HepG2 (cell line): ENCODE measurements around the gene CAND1. TPM values are rescaled to one million over a fixed set of nuclear protein-coding genes. Genes with fewer than 3 reads are reported as not detected.

Experiments
- EHMT2 ChIP-seq: fragments of 200-600 bp; sonication (generic); IDR thresholded peaks from 2 replicates; pipeline ENCODE4 v1.7.0; 2017; ENCODE audit warnings: antibody characterized with exemption, low read depth, low read length, borderline replicate concordance
- FOXK2 ChIP-seq: fragments of 450-650 bp; IDR thresholded peaks from 2 replicates; pipeline ENCODE4 v1.6.1; 2016
- HCFC1 ChIP-seq: fragments of 150-350 bp; IDR thresholded peaks from 2 replicates; pipeline ENCODE4 v1.6.1; 2014; ENCODE audit warnings: low read depth, low read length
- NFATC3 ChIP-seq: sonication (generic); formaldehyde crosslinking; IDR thresholded peaks from 2 replicates; pipeline ENCODE4 v1.5.1; 2020; ENCODE audit warnings: mild to moderate bottlenecking, missing genetic modification reagents
- PHF5A ChIP-seq: IDR thresholded peaks from one replicate; pipeline ENCODE4 v1.6.1; 2018; ENCODE audit warnings: low read depth, missing genetic modification reagents; ENCODE audit not compliant: unreplicated experiment
- SALL1 ChIP-seq: sonication (generic); formaldehyde crosslinking; IDR thresholded peaks from 2 replicates; pipeline ENCODE4 v1.8.0; 2022; ENCODE audit warnings: mild to moderate bottlenecking, missing genetic modification reagents
- ZFP62 ChIP-seq: sonication (generic); formaldehyde crosslinking; IDR thresholded peaks from 2 replicates; pipeline ENCODE4 v1.4.0; 2020; ENCODE audit warnings: missing genetic modification reagents
- ZNF143 ChIP-seq: sonication (generic); formaldehyde crosslinking; IDR thresholded peaks from 2 replicates; pipeline ENCODE4 v1.4.0; 2020; ENCODE audit warnings: missing genetic modification reagents
- ZNF317 ChIP-seq: sonication (generic); formaldehyde crosslinking; IDR thresholded peaks from 2 replicates; pipeline ENCODE4 v1.5.0; 2020; ENCODE audit warnings: mild to moderate bottlenecking, missing genetic modification reagents
- ZNF44 ChIP-seq: sonication (generic); formaldehyde crosslinking; IDR thresholded peaks from 2 replicates; pipeline ENCODE4 v1.5.1; 2020; ENCODE audit warnings: mild to moderate bottlenecking, missing genetic modification reagents
- ZNF572 ChIP-seq: sonication (generic); formaldehyde crosslinking; IDR thresholded peaks from 2 replicates; pipeline ENCODE4 v1.5.1; 2020; ENCODE audit warnings: mild to moderate bottlenecking, missing genetic modification reagents
- ZNF709 ChIP-seq: sonication (generic); formaldehyde crosslinking; IDR thresholded peaks from 2 replicates; pipeline ENCODE4 v1.5.0; 2020; ENCODE audit warnings: mild to moderate bottlenecking, missing genetic modification reagents
- ZNF878 ChIP-seq: sonication (generic); formaldehyde crosslinking; IDR thresholded peaks from 2 replicates; pipeline ENCODE4 v1.8.1; 2023; ENCODE audit warnings: mild to moderate bottlenecking, missing genetic modification reagents, moderate library complexity
- polyA plus RNA-seq, 8 experiments: library from polyadenylated mRNA; depleted of rRNA in 3 of 8; stranded (reverse) in 7 of 8; unstranded in 1 of 8; fragments of >200 nt; fragmentation: Illumina TruSeq in 4 of 8; extraction: Trizol in 4 of 8; gene quantifications; 2 replicates each; pipeline versions ENCODE4 v1.2.1 to v1.2.3, GENCODE V29; 2011 to 2016; ENCODE audit warnings: low read depth in 4 of 8, missing spikeins in 1 of 8, mixed read lengths in 1 of 8; ENCODE audit not compliant: insufficient read depth in 1 of 8
- total RNA-seq, 5 experiments: library from RNA; depleted of rRNA; stranded (reverse); fragments of >200 nt; fragmentation: Illumina TruSeq; extraction: Trizol; gene quantifications; 2 replicates each; pipeline ENCODE4 v1.2.3, GENCODE V29; 2016; ENCODE audit warnings: low read depth in 1 of 5
- TF ChIP-seq, protein P1 (sequence below): IDR thresholded peaks from 2 replicates; pipeline ENCODE4 v1.4.0; 2020; ENCODE audit warnings: mild to moderate bottlenecking, missing genetic modification reagents
- TF ChIP-seq, protein P2 (sequence below): sonication (generic); formaldehyde crosslinking; IDR thresholded peaks from 2 replicates; pipeline ENCODE4 v1.5.1; 2020; ENCODE audit warnings: mild to moderate bottlenecking, missing genetic modification reagents, borderline replicate concordance
- TF ChIP-seq, protein P3 (sequence below): sonication (generic); formaldehyde crosslinking; IDR thresholded peaks from 2 replicates; pipeline ENCODE4 v1.5.1; 2020; ENCODE audit warnings: mild to moderate bottlenecking, missing genetic modification reagents

CAND1 gene
- total and polyA plus RNA-seq, 2 of the 13 experiments (the other 11 are each of a cell fraction or from before 2014, with no cell fraction given) = 56.2 to 138 TPM

DNA sequence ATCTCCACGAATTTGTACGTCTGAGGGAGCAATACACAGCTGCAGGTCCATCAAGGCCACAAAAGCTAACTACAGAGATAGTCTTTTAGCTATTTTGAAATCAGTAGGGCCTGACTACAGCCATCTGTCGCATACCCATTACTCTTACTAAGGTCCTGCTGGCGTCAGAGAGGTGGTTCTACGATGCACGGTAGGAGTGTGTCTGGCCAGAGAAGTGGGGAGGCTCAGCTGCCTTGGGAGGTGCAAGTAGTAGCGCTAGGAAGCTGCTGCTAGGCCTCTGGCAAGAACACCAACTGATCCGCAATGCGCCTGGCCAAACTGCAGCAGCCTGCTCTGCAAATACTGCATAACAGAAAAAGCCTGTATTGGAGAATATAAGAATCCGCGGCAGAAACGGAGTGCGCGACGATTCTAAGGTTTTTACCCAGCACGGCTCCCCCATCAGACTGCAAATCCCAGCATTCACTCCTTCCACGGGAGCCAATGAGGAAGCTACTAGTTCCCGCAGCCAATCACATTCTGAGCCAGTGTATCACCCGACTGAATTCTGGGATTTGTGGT is 743 bp upstream of the CAND1 start (continued):
- no peak; the same call in 1 of the 2 replicates for TF ChIP-seq ZNF878 (CRISPR knock-in tag)
- TF ChIP-seq, protein P1, sequence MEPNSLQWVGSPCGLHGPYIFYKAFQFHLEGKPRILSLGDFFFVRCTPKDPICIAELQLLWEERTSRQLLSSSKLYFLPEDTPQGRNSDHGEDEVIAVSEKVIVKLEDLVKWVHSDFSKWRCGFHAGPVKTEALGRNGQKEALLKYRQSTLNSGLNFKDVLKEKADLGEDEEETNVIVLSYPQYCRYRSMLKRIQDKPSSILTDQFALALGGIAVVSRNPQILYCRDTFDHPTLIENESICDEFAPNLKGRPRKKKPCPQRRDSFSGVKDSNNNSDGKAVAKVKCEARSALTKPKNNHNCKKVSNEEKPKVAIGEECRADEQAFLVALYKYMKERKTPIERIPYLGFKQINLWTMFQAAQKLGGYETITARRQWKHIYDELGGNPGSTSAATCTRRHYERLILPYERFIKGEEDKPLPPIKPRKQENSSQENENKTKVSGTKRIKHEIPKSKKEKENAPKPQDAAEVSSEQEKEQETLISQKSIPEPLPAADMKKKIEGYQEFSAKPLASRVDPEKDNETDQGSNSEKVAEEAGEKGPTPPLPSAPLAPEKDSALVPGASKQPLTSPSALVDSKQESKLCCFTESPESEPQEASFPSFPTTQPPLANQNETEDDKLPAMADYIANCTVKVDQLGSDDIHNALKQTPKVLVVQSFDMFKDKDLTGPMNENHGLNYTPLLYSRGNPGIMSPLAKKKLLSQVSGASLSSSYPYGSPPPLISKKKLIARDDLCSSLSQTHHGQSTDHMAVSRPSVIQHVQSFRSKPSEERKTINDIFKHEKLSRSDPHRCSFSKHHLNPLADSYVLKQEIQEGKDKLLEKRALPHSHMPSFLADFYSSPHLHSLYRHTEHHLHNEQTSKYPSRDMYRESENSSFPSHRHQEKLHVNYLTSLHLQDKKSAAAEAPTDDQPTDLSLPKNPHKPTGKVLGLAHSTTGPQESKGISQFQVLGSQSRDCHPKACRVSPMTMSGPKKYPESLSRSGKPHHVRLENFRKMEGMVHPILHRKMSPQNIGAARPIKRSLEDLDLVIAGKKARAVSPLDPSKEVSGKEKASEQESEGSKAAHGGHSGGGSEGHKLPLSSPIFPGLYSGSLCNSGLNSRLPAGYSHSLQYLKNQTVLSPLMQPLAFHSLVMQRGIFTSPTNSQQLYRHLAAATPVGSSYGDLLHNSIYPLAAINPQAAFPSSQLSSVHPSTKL (CRISPR knock-in tag) = no peak
- TF ChIP-seq PHF5A = no peak
- TF ChIP-seq SALL1 (CRISPR knock-in tag) = no peak; the same call in 1 of the 2 replicates
- TF ChIP-seq, protein P2, sequence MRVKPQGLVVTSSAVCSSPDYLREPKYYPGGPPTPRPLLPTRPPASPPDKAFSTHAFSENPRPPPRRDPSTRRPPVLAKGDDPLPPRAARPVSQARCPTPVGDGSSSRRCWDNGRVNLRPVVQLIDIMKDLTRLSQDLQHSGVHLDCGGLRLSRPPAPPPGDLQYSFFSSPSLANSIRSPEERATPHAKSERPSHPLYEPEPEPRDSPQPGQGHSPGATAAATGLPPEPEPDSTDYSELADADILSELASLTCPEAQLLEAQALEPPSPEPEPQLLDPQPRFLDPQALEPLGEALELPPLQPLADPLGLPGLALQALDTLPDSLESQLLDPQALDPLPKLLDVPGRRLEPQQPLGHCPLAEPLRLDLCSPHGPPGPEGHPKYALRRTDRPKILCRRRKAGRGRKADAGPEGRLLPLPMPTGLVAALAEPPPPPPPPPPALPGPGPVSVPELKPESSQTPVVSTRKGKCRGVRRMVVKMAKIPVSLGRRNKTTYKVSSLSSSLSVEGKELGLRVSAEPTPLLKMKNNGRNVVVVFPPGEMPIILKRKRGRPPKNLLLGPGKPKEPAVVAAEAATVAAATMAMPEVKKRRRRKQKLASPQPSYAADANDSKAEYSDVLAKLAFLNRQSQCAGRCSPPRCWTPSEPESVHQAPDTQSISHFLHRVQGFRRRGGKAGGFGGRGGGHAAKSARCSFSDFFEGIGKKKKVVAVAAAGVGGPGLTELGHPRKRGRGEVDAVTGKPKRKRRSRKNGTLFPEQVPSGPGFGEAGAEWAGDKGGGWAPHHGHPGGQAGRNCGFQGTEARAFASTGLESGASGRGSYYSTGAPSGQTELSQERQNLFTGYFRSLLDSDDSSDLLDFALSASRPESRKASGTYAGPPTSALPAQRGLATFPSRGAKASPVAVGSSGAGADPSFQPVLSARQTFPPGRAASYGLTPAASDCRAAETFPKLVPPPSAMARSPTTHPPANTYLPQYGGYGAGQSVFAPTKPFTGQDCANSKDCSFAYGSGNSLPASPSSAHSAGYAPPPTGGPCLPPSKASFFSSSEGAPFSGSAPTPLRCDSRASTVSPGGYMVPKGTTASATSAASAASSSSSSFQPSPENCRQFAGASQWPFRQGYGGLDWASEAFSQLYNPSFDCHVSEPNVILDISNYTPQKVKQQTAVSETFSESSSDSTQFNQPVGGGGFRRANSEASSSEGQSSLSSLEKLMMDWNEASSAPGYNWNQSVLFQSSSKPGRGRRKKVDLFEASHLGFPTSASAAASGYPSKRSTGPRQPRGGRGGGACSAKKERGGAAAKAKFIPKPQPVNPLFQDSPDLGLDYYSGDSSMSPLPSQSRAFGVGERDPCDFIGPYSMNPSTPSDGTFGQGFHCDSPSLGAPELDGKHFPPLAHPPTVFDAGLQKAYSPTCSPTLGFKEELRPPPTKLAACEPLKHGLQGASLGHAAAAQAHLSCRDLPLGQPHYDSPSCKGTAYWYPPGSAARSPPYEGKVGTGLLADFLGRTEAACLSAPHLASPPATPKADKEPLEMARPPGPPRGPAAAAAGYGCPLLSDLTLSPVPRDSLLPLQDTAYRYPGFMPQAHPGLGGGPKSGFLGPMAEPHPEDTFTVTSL (CRISPR knock-in tag) = peak; percentile 15; the same call in 1 of the 2 replicates
- no peak for TF ChIP-seq EHMT2
- no peak for TF ChIP-seq NFATC3 (CRISPR knock-in tag)
- TF ChIP-seq ZNF44 (CRISPR knock-in tag) = no peak
- TF ChIP-seq ZNF709 (CRISPR knock-in tag) = no peak
- TF ChIP-seq ZNF317 (CRISPR knock-in tag) = no peak
- TF ChIP-seq HCFC1 = peak; percentile 90; the same call in 1 of the 2 replicates
- TF ChIP-seq, protein P3, sequence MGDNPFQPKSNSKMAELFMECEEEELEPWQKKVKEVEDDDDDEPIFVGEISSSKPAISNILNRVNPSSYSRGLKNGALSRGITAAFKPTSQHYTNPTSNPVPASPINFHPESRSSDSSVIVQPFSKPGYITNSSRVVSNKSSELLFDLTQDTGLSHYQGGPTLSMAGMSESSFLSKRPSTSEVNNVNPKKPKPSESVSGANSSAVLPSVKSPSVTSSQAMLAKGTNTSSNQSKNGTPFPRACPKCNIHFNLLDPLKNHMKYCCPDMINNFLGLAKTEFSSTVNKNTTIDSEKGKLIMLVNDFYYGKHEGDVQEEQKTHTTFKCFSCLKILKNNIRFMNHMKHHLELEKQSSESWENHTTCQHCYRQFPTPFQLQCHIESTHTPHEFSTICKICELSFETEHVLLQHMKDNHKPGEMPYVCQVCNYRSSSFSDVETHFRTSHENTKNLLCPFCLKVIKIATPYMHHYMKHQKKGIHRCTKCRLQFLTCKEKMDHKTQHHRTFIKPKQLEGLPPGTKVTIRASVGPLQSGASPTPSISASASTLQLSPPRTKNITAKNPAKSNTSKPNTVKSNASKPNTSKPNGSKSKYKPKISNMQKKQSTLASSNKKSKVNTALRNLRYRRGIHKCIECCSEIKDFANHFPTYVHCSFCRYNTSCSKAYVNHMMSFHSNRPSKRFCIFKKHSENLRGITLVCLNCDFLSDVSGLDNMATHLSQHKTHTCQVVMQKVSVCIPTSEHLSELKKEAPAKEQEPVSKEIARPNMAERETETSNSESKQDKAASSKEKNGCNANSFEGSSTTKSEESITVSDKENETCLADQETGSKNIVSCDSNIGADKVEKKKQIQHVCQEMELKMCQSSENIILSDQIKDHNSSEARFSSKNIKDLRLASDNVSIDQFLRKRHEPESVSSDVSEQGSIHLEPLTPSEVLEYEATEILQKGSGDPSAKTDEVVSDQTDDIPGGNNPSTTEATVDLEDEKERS (CRISPR knock-in tag) = 0 out of 2 replicates have a peak, but pooled peaks have one; percentile 14
- no peak for TF ChIP-seq ZNF572 (CRISPR knock-in tag)
- 0 out of 2 replicates have a peak, but pooled peaks have one; percentile 81 for TF ChIP-seq ZFP62
- no peak for TF ChIP-seq FOXK2
- peak; percentile 95; the same call in 1 of the 2 replicates for TF ChIP-seq ZNF143 (CRISPR knock-in tag)
